HepG2 (cell line): ENCODE measurements around the gene RAB3A. TPM values are rescaled to one million over a fixed set of nuclear protein-coding genes. Genes with fewer than 3 reads are reported as not detected.

Experiments used
- ATAC-seq: fragments of 200-7000 bp; cut with Tn5 transposase; 3 replicates; pipeline ENCODE4 v1.9.1; 2020; ENCODE audit warnings: mild to moderate bottlenecking, moderate library complexity
- BruUV-seq: library from RNA; stranded (reverse); fragments of 400-500 nt; replicated peaks from 2 replicates; lab custom pipeline; 2021; lab: Mats Ljungman, UMichigan
- CTCF ChIA-PET: fragments of 300-600 bp; formaldehyde crosslinking; extraction: SDS; loops from one replicate; lab custom pipeline; 2021; ENCODE audit warnings: low total read pairs, inconsistent platforms, low intra/inter-chr PET ratio; lab: Yijun Ruan, JAX
- POLR2A ChIA-PET: fragments of 350-600 bp; sonication (Branson Sonifier 250); formaldehyde crosslinking; loops from one replicate; lab custom pipeline; 2020; ENCODE audit warnings: antibody characterized with exemption, inconsistent platforms; lab: Yijun Ruan, JAX
- DNase-seq: peaks from one replicate; pipeline ENCODE4 v3.0.0-alpha.2; 2015; ENCODE audit warnings: low spot score
- FAIRE-seq: peaks from 3 replicates; lab custom pipeline; 2011; peaks lifted over from hg19 to GRCh38; lab: Jason Lieb, UNC
- H2AFZ ChIP-seq: one replicate; pipeline ENCODE4 v1.6.1; 2011; ENCODE audit warnings: low read length, inconsistent platforms
- H3K27ac ChIP-seq: fragments of 300-600 bp; 3 replicates; pipeline ENCODE4 v1.8.0; 2011; ENCODE audit warnings: mixed run types, mild to moderate bottlenecking, mixed read lengths, low read length, inconsistent platforms; ENCODE audit not compliant: insufficient read depth; ENCODE audit errors: extremely low read length
- H3K27me3 ChIP-seq, 2 experiments: fragments of 200-600 bp in 1 of 2; 2 replicates in 1 of 2; 3 replicates in 1 of 2; pipeline versions ENCODE4 v1.6.0 to v1.8.0; 2011; ENCODE audit warnings: low read length in 2 of 2, mild to moderate bottlenecking in 2 of 2, moderate library complexity in 2 of 2, inconsistent platforms in 1 of 2; ENCODE audit not compliant: insufficient read depth in 2 of 2, control insufficient read depth in 1 of 2
- H3K36me3 ChIP-seq, 2 experiments: fragments of 200-600 bp in 1 of 2; replicated peaks in 1 of 2; 2 replicates in 1 of 2; 3 replicates in 1 of 2; pipeline versions ENCODE4 v1.5.1 to v1.8.0; 2011; ENCODE audit warnings: low read length in 2 of 2, inconsistent platforms in 1 of 2; ENCODE audit not compliant: insufficient read depth in 2 of 2, control insufficient read depth in 1 of 2
- H3K4me1 ChIP-seq: 2 replicates; pipeline ENCODE4 v1.5.1; 2012; ENCODE audit warnings: low read length, inconsistent platforms; ENCODE audit not compliant: insufficient read depth
- H3K4me2 ChIP-seq: 2 replicates; pipeline ENCODE4 v1.6.0; 2011; ENCODE audit warnings: low read depth, low read length, inconsistent platforms
- H3K4me3 ChIP-seq, 3 experiments: fragments of 200-600 bp in 1 of 3; sonication (generic), shearing (Covaris generic) in 1 of 3; replicated peaks in 1 of 3; 2 replicates each; pipeline ENCODE4 v1.5.1; 2011 to 2016; ENCODE audit warnings: low read length in 3 of 3, inconsistent platforms in 2 of 3, low read depth in 2 of 3, mild to moderate bottlenecking in 2 of 3, control low read depth in 1 of 3, mixed read lengths in 1 of 3; ENCODE audit not compliant: insufficient read depth in 1 of 3
- H3K79me2 ChIP-seq: one replicate; pipeline ENCODE4 v1.6.1; 2011; ENCODE audit warnings: low read length, inconsistent platforms; ENCODE audit not compliant: insufficient read depth
- H3K9ac ChIP-seq: 2 replicates; pipeline ENCODE4 v1.6.0; 2011; ENCODE audit warnings: mild to moderate bottlenecking, low read depth, low read length, inconsistent platforms; ENCODE audit not compliant: insufficient read depth
- H3K9me3 ChIP-seq: 2 replicates; pipeline ENCODE4 v1.5.1; 2012; ENCODE audit warnings: mild to moderate bottlenecking, low read length
- H4K20me1 ChIP-seq: 2 replicates; pipeline ENCODE4 v1.6.0; 2011; ENCODE audit warnings: inconsistent platforms, mild to moderate bottlenecking, low read length, moderate library complexity; ENCODE audit not compliant: insufficient read depth
- JDP2 ChIP-seq: sonication (generic); formaldehyde crosslinking; IDR thresholded peaks from 2 replicates; pipeline ENCODE4 v1.8.1; 2022; ENCODE audit warnings: missing genetic modification reagents, borderline replicate concordance
- NFYB ChIP-seq: sonication (generic); formaldehyde crosslinking; IDR thresholded peaks from 2 replicates; pipeline ENCODE4 v1.4.0; 2020; ENCODE audit warnings: missing genetic modification reagents
- PHF8 ChIP-seq: sonication (generic); formaldehyde crosslinking; IDR thresholded peaks from 2 replicates; pipeline ENCODE4 v1.5.0; 2020; ENCODE audit warnings: missing genetic modification reagents
- TOPORS ChIP-seq: sonication (generic); formaldehyde crosslinking; IDR thresholded peaks from 2 replicates; pipeline ENCODE4 v1.8.0; 2023; ENCODE audit warnings: mild to moderate bottlenecking, missing genetic modification reagents
- ZFP82 ChIP-seq: sonication (generic); formaldehyde crosslinking; IDR thresholded peaks from 2 replicates; pipeline ENCODE4 v1.5.1; 2020; ENCODE audit warnings: mild to moderate bottlenecking, missing genetic modification reagents, borderline replicate concordance
- ZNF317 ChIP-seq: sonication (generic); formaldehyde crosslinking; IDR thresholded peaks from 2 replicates; pipeline ENCODE4 v1.5.0; 2020; ENCODE audit warnings: mild to moderate bottlenecking, missing genetic modification reagents
- ZNF335 ChIP-seq: sonication (generic); formaldehyde crosslinking; IDR thresholded peaks from 2 replicates; pipeline ENCODE4 v1.4.0; 2020; ENCODE audit warnings: missing genetic modification reagents
- ZNF569 ChIP-seq: sonication (generic); formaldehyde crosslinking; IDR thresholded peaks from 2 replicates; pipeline ENCODE4 v1.5.0; 2020; ENCODE audit warnings: mild to moderate bottlenecking, missing genetic modification reagents, moderate library complexity, borderline replicate concordance
- ZNF619 ChIP-seq: sonication (generic); formaldehyde crosslinking; IDR thresholded peaks from 2 replicates; pipeline ENCODE4 v1.4.0; 2020; ENCODE audit warnings: mild to moderate bottlenecking, missing genetic modification reagents
- ZNF670 ChIP-seq: sonication (generic); formaldehyde crosslinking; IDR thresholded peaks from 2 replicates; pipeline ENCODE4 v1.8.0; 2022; ENCODE audit warnings: mild to moderate bottlenecking, missing genetic modification reagents, borderline replicate concordance
- ZNF773 ChIP-seq: sonication (generic); formaldehyde crosslinking; IDR thresholded peaks from 2 replicates; pipeline ENCODE4 v1.4.0; 2020; ENCODE audit warnings: missing genetic modification reagents, borderline replicate concordance
- WGBS: methylation state at CpG from one replicate; pipeline ENCODE4 v1.1.6; 2017; ENCODE audit warnings: low lambda C conversion rate; 5-methylcytosine and 5-hydroxymethylcytosine counted together
- in situ Hi-C: cut with HindIII; loops from 2 replicates; pipeline ENCODE4 v1.10.0; 2017; ENCODE audit warnings: low pct_unique_long_range_greater_than_20kb; ENCODE audit not compliant: extremely low pct_ligation_motif_present
- intact Hi-C: fragments of 100-400 bp; cut with micrococcal nuclease; formaldehyde crosslinking; loops from one replicate; pipeline ENCODE4 v1.10.0; 2022; ENCODE audit not compliant: unreplicated experiment
- polyA plus RNA-seq, 8 experiments: library from polyadenylated mRNA; depleted of rRNA in 3 of 8; stranded (reverse) in 7 of 8; unstranded in 1 of 8; fragments of >200 nt; fragmentation: Illumina TruSeq in 4 of 8; extraction: Trizol in 4 of 8; gene quantifications; 2 replicates each; pipeline versions ENCODE4 v1.2.1 to v1.2.3, GENCODE V29; 2011 to 2016; ENCODE audit warnings: low read depth in 4 of 8, missing spikeins in 1 of 8, mixed read lengths in 1 of 8; ENCODE audit not compliant: insufficient read depth in 1 of 8
- total RNA-seq, 5 experiments: library from RNA; depleted of rRNA; stranded (reverse); fragments of >200 nt; fragmentation: Illumina TruSeq; extraction: Trizol; gene quantifications; 2 replicates each; pipeline ENCODE4 v1.2.3, GENCODE V29; 2016; ENCODE audit warnings: low read depth in 1 of 5
- TF ChIP-seq, protein P1 (sequence below): sonication (generic); formaldehyde crosslinking; IDR thresholded peaks from 2 replicates; pipeline ENCODE4 v1.9.0; 2021; ENCODE audit warnings: missing genetic modification reagents, mild to moderate bottlenecking, borderline replicate concordance
- TF ChIP-seq, protein P2 (sequence below): sonication (generic); formaldehyde crosslinking; IDR thresholded peaks from 2 replicates; pipeline ENCODE4 v1.4.0; 2020; ENCODE audit warnings: mild to moderate bottlenecking, low read depth, missing genetic modification reagents
- TF ChIP-seq, protein P3 (sequence below): IDR thresholded peaks from 2 replicates; pipeline ENCODE4 v1.6.1; 2012; ENCODE audit warnings: low read depth, low read length, improper control_type of control experiment

The RAB3A gene
- total and polyA plus RNA-seq, 2 of the 13 experiments (the other 11 are each of a cell fraction or from before 2014, with no cell fraction given): 0.58 to 0.98 TPM

DNA sequence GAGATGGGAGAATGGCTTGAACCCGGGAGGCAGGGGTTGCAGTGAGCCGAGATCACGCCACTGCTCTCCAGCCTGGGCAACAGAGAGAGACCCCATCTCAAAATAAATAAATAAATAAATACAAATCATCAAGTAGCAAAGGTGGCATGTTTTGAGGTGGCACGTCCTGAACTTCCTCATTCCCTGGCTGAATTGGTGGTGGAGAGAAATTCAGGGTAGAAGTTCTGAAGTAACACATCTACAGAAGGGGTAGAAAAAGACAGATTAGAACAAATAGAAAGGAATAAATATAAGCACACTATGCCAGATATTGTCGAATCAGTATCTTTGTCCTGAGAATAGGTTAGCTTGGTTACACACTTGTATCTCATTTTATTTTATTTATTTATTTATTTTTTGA lies 23.9 kb downstream of the RAB3A start:
- Histone ChIP-seq H4K20me1 (no peaks in the 10 kb centered on the region), H3K36me3 (peaks cover 0 to 10% of the 10 kb centered on the region in 2 experiments; a peak in 1 of 5 replicates), H2AFZ (no peak overlapping the region), H3K9ac (no peak overlapping the region), H3K9me3 (no peaks in the 10 kb centered on the region), H3K27ac (no peak overlapping the region), H3K79me2 (no peaks in the 10 kb centered on the region), H3K4me1 (peaks cover 7% of the 10 kb centered on the region), H3K4me2 (no peak overlapping the region), H3K4me3 (no peak overlapping the region), H3K27me3 (no peaks in the 10 kb centered on the region)
- 94% methylated on average over 5 of the region's 5 CpGs for WGBS
- in situ Hi-C loops: loop anchor here (10.0 kb wide), 1 partner anchor 175 kb away; the partner anchor contains the start of gene ARRDC2
- no TSS peak for BruUV-seq
- intact Hi-C loops: no loop called here
- DNase-seq: no peak
- CTCF ChIA-PET: no interaction called here
- no peak for FAIRE-seq
- ATAC-seq: no peak
- POLR2A ChIA-PET: interaction anchor here (1.0 kb wide), 1 partner anchor 71 kb away, joined by 3 read pairs; no protein-coding TSS in a partner anchor
- TF ChIP-seq ZNF619: no peak
- no peak for TF ChIP-seq TOPORS (CRISPR knock-in tag)
- TF ChIP-seq NFYB: no peak
- TF ChIP-seq JDP2 (CRISPR knock-in tag): no peak
- no peak for TF ChIP-seq ZNF569
- no peak for TF ChIP-seq PHF8
- TF ChIP-seq, protein P1, sequence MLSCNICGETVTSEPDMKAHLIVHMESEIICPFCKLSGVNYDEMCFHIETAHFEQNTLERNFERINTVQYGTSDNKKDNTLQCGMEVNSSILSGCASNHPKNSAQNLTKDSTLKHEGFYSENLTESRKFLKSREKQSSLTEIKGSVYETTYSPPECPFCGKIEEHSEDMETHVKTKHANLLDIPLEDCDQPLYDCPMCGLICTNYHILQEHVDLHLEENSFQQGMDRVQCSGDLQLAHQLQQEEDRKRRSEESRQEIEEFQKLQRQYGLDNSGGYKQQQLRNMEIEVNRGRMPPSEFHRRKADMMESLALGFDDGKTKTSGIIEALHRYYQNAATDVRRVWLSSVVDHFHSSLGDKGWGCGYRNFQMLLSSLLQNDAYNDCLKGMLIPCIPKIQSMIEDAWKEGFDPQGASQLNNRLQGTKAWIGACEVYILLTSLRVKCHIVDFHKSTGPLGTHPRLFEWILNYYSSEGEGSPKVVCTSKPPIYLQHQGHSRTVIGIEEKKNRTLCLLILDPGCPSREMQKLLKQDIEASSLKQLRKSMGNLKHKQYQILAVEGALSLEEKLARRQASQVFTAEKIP (CRISPR knock-in tag): no peak
- no peak for TF ChIP-seq ZNF317 (CRISPR knock-in tag)
- no peak for TF ChIP-seq ZNF773 (CRISPR knock-in tag)
- no peak for TF ChIP-seq ZNF670
- no peak for TF ChIP-seq ZNF335 (CRISPR knock-in tag)
- TF ChIP-seq ZFP82 (CRISPR knock-in tag): no peak
- TF ChIP-seq, protein P2, sequence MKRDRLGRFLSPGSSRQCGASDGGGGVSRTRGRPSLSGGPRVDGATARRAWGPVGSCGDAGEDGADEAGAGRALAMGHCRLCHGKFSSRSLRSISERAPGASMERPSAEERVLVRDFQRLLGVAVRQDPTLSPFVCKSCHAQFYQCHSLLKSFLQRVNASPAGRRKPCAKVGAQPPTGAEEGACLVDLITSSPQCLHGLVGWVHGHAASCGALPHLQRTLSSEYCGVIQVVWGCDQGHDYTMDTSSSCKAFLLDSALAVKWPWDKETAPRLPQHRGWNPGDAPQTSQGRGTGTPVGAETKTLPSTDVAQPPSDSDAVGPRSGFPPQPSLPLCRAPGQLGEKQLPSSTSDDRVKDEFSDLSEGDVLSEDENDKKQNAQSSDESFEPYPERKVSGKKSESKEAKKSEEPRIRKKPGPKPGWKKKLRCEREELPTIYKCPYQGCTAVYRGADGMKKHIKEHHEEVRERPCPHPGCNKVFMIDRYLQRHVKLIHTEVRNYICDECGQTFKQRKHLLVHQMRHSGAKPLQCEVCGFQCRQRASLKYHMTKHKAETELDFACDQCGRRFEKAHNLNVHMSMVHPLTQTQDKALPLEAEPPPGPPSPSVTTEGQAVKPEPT (CRISPR knock-in tag): no peak
- TF ChIP-seq, protein P3, sequence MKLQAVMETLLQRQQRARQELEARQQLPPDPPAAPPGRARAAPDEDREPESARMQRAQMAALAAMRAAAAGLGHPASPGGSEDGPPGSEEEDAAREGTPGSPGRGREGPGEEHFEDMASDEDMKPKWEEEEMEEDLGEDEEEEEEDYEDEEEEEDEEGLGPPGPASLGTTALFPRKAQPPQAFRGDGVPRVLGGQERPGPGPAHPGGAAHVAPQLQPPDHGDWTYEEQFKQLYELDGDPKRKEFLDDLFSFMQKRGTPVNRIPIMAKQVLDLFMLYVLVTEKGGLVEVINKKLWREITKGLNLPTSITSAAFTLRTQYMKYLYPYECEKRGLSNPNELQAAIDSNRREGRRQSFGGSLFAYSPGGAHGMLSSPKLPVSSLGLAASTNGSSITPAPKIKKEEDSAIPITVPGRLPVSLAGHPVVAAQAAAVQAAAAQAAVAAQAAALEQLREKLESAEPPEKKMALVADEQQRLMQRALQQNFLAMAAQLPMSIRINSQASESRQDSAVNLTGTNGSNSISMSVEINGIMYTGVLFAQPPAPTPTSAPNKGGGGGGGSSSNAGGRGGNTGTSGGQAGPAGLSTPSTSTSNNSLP: no peak
